MM.1S (cell line): ENCODE measurements around the gene DPAGT1.

Experiments used
- DNase-seq: peaks from one replicate; pipeline ENCODE4 v3.0.0-alpha.2; 2015
- H2AFZ ChIP-seq: fragments of 300-600 bp; sonication (generic); 2 replicates; pipeline ENCODE4 v1.6.0; 2016; ENCODE audit warnings: antibody characterized with exemption, low read length
- H3F3A ChIP-seq: fragments of 300-600 bp; sonication (generic); 2 replicates; pipeline ENCODE4 v1.6.1; 2016; ENCODE audit warnings: mild to moderate bottlenecking, antibody characterized with exemption, low read length, moderate library complexity, mixed read lengths; ENCODE audit not compliant: insufficient read depth
- H3K27ac ChIP-seq: fragments of 300-600 bp; sonication (generic); 2 replicates; pipeline ENCODE4 v1.5.1; 2016; ENCODE audit warnings: mild to moderate bottlenecking, low read length
- H3K27me3 ChIP-seq: fragments of 300-600 bp; sonication (generic); replicated peaks from 2 replicates; pipeline ENCODE4 v1.6.0; 2016; ENCODE audit warnings: low read length; ENCODE audit not compliant: insufficient read depth
- H3K36me3 ChIP-seq: fragments of 300-600 bp; sonication (generic); replicated peaks from 2 replicates; pipeline ENCODE4 v1.6.1; 2016; ENCODE audit warnings: mild to moderate bottlenecking, low read length, mixed read lengths; ENCODE audit not compliant: insufficient read depth
- H3K4me1 ChIP-seq: fragments of 300-600 bp; sonication (generic); 2 replicates; pipeline ENCODE4 v1.6.1; 2016; ENCODE audit warnings: low read length, mixed read lengths
- H3K4me2 ChIP-seq: fragments of 300-600 bp; sonication (generic); 2 replicates; pipeline ENCODE4 v1.6.0; 2016; ENCODE audit warnings: low read depth, low read length
- H3K4me3 ChIP-seq: fragments of 300-600 bp; sonication (generic); 2 replicates; pipeline ENCODE4 v1.5.1; 2016; ENCODE audit warnings: low read length, mixed read lengths
- H3K79me2 ChIP-seq: fragments of 300-600 bp; sonication (generic); 2 replicates; pipeline ENCODE4 v1.6.1; 2016; ENCODE audit warnings: mixed run types, low read length, mixed read lengths
- H3K9ac ChIP-seq: fragments of 300-600 bp; sonication (generic); 2 replicates; pipeline ENCODE4 v1.6.1; 2016; ENCODE audit warnings: low read length, mixed read lengths
- H3K9me2 ChIP-seq: fragments of 300-600 bp; sonication (generic); replicated peaks from 2 replicates; pipeline ENCODE4 v1.6.1; 2016; ENCODE audit warnings: mild to moderate bottlenecking, low read length, mixed read lengths; ENCODE audit not compliant: insufficient read depth
- H3K9me3 ChIP-seq: fragments of 300-600 bp; sonication (generic); replicated peaks from 2 replicates; pipeline ENCODE4 v1.6.1; 2016; ENCODE audit warnings: mild to moderate bottlenecking, low read length, mixed read lengths; ENCODE audit not compliant: insufficient read depth
- H4K20me1 ChIP-seq: fragments of 300-600 bp; sonication (generic); 2 replicates; pipeline ENCODE4 v1.6.1; 2016; ENCODE audit warnings: mild to moderate bottlenecking, low read length, moderate library complexity, mixed read lengths; ENCODE audit not compliant: insufficient read depth
- EZH2 ChIP-seq: fragments of 300-600 bp; sonication (generic); optimal IDR thresholded peaks from 2 replicates; pipeline ENCODE3; 2017; ENCODE audit warnings: low read depth, mild to moderate bottlenecking, antibody characterized with exemption, low read length, mixed read lengths
- EZH2phosphoT487 ChIP-seq: fragments of 300-600 bp; sonication (generic); IDR thresholded peaks from 2 replicates; pipeline ENCODE4 v1.6.1; 2018; ENCODE audit warnings: antibody characterized with exemption, low read length
- TF ChIP-seq, protein P1 (sequence below): fragments of 300-600 bp; sonication (generic); IDR thresholded peaks from 2 replicates; pipeline ENCODE4 v1.5.1; 2016; ENCODE audit warnings: antibody characterized with exemption, low read length, mixed read lengths

DPAGT1 gene

DNA sequence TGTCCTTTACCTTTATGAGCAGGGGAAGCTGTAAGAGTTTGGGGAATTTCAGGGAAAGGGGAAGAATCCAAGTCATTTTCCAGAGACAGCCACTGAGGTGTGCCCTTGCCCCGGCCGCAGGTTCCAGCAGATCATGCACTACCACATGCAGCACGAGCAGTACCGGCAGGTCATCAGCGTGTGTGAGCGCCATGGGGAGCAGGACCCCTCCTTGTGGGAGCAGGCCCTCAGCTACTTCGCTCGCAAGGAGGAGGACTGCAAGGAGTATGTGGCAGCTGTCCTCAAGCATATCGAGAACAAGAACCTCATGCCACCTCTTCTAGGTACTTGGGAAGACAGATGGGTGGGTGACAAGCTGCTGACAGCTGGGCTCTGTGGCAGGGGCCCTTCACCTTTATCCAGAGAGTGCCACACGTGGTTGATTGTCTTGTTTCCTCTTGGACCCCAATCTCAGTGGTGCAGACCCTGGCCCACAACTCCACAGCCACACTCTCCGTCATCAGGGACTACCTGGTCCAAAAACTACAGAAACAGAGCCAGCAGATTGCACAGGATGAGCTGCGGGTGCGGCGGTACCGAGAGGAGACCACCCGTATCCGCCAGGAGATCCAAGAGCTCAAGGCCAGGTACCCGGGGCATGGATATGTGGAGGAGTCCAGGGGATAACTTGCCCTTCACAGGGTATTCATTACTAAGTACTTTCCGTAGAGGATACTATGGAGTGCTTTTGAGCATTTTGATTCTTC lies 22.8 kb downstream of the DPAGT1 start:
- Histone ChIP-seq H3K4me3 (no peak overlapping the region), H3K27me3 (no peaks in the 10 kb centered on the region), H3K9me3 (no peaks in the 10 kb centered on the region), H3K9ac (no peak overlapping the region), H3K9me2 (no peaks in the 10 kb centered on the region), H3F3A (no peaks in the 10 kb centered on the region), H3K4me2 (no peak overlapping the region), H3K36me3 (peaks cover 6% of the 10 kb centered on the region; the same call in 1 of the 2 replicates), H2AFZ (no peak overlapping the region), H3K4me1 (no peaks in the 10 kb centered on the region), H3K27ac (no peak overlapping the region), H4K20me1 (no peaks in the 10 kb centered on the region), H3K79me2 (no peaks in the 10 kb centered on the region)
- TF ChIP-seq EZH2phosphoT487 (no peak), EZH2 (no peak)
- TF ChIP-seq, protein P1, sequence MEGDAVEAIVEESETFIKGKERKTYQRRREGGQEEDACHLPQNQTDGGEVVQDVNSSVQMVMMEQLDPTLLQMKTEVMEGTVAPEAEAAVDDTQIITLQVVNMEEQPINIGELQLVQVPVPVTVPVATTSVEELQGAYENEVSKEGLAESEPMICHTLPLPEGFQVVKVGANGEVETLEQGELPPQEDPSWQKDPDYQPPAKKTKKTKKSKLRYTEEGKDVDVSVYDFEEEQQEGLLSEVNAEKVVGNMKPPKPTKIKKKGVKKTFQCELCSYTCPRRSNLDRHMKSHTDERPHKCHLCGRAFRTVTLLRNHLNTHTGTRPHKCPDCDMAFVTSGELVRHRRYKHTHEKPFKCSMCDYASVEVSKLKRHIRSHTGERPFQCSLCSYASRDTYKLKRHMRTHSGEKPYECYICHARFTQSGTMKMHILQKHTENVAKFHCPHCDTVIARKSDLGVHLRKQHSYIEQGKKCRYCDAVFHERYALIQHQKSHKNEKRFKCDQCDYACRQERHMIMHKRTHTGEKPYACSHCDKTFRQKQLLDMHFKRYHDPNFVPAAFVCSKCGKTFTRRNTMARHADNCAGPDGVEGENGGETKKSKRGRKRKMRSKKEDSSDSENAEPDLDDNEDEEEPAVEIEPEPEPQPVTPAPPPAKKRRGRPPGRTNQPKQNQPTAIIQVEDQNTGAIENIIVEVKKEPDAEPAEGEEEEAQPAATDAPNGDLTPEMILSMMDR = no peak
- DNase-seq = no peak

DNA sequence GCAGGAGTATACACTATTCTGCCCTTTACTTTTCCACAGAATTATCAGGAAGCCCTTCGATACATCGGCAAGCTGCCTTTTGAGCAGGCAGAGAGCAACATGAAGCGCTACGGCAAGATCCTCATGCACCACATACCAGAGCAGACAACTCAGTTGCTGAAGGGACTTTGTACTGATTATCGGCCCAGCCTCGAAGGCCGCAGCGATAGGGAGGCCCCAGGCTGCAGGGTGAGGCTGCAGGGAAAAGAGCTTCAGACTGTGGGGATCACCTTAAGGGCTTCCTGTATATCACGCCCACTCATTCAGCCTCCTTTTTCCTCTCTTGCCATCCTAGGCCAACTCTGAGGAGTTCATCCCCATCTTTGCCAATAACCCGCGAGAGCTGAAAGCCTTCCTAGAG lies 23.8 kb downstream of the DPAGT1 start:
- DNase-seq = no peak
- H3K4me2 ChIP-seq = no peak overlapping the region
- no peaks in the 10 kb centered on the region for H3K9me2 ChIP-seq
- H3F3A ChIP-seq = no peaks in the 10 kb centered on the region
- no peak overlapping the region for H3K9ac ChIP-seq
- H3K9me3 ChIP-seq = no peaks in the 10 kb centered on the region
- no peak overlapping the region for H3K4me3 ChIP-seq
- TF ChIP-seq, protein P1 = no peak
- no peak for TF ChIP-seq EZH2
- TF ChIP-seq EZH2phosphoT487 = no peak
- peaks cover 8% of the 10 kb centered on the region; the same call in 1 of the 2 replicates for H3K36me3 ChIP-seq
- no peaks in the 10 kb centered on the region for H3K4me1 ChIP-seq
- no peaks in the 10 kb centered on the region for H4K20me1 ChIP-seq
- no peaks in the 10 kb centered on the region for H3K79me2 ChIP-seq
- H3K27ac ChIP-seq = no peak overlapping the region
- H3K27me3 ChIP-seq = no peaks in the 10 kb centered on the region
- no peak overlapping the region for H2AFZ ChIP-seq

DNA sequence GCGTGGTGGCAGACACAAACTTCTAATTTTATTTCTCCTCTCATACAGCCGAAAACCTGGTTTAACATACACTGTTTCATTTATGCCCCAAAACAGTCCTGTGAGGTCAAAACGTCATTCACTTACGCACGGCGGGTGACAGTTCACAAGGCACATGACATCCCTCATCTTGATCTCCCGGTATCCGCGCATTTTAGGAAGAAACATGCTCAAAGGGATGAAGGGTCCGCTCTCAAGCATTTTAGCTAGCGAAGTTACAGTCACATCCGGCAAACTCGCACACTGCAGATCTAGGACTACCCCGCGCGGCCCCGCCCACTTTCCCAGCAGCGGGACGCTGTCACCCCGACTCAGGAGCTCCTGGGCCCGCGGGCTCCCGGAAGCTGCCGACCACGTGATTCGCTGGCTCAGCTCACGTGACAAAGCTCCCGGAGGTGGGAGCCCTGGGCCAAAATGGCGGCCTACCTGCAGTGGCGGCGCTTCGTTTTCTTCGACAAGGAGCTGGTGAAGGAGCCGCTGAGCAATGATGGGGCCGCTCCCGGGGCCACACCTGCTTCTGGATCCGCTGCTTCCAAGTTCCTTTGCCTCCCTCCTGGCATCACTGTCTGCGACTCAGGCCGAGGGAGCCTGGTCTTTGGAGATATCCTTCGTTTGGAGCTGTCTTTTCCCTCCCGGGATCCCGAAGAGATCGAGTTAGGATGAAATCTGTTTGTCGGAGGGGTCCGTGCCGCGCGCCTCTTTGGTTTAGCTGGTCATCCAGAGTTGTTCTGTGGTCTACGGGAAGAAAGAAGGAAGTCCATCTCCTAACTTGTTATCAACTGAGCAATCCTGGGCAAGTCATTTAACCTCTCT lies 34.1 kb downstream of the DPAGT1 start, which contains the start of gene VPS11:
Gene VPS11 (plus strand): TSS at position 448 of the 852 bp plus-strand sequence. CDS start 6 bp downstream, at position 454.
- H3K27me3 ChIP-seq = no peaks in the 10 kb centered on the region
- peak within 1 kb of the TSS; percentile 78 for H3K27ac ChIP-seq
- no peaks in the 10 kb centered on the region for H3K9me2 ChIP-seq
- peak within 1 kb of the TSS; percentile 80 for H3K9ac ChIP-seq
- peak within 1 kb of the TSS; percentile 82 for H3K4me2 ChIP-seq
- DNase-seq = peak; percentile 98
- H3K36me3 ChIP-seq = no peaks in the 10 kb centered on the region
- TF ChIP-seq EZH2phosphoT487 = no peak
- no peak for TF ChIP-seq EZH2
- TF ChIP-seq, protein P1 = no peak
- peaks cover 52% of the 10 kb centered on the region for H3K79me2 ChIP-seq
- no peaks in the 10 kb centered on the region for H4K20me1 ChIP-seq
- H3K9me3 ChIP-seq = no peaks in the 10 kb centered on the region
- peaks cover 7% of the 10 kb centered on the region for H3F3A ChIP-seq
- peaks cover 13% of the 10 kb centered on the region; the same call in 1 of the 2 replicates for H3K4me1 ChIP-seq
- peak within 1 kb of the TSS; percentile 95 for H3K4me3 ChIP-seq
- peak within 1 kb of the TSS; percentile 76 for H2AFZ ChIP-seq
